Measurements from ENCODE around the gene VWC2. TPM values are rescaled to one million over a fixed set of nuclear protein-coding genes. Genes with fewer than 3 reads are reported as not detected.
"Not testable (repeated sequence)": the region's sequence is repeated elsewhere in the genome, so short reads cannot be mapped to it uniquely, and the experiment has no call there.

Gene VWC2
- total and polyA plus RNA-seq, 3 experiments from 2014 or later: not detected

- Histone ChIP-seq H3K36me3 (ENCODE audit: insufficient read depth, low read length) (no peaks in the 10 kb centered on the region), H3K4me3 (ENCODE audit: low read length) (no peak overlapping the region), H3K27ac (ENCODE audit: low read depth, low read length) (no peak overlapping the region), H3K4me1 (ENCODE audit: insufficient read depth, low read length) (no peaks in the 10 kb centered on the region), H3K9me3 (ENCODE audit: low read length) (no peaks in the 10 kb centered on the region), H3K27me3 (ENCODE audit: insufficient read depth, low read length, poor library complexity, severe bottlenecking) (no peaks in the 10 kb centered on the region)
- CTCF ChIA-PET: no interaction called here
- Mint-ChIP-seq H3K36me3 (no peaks in the 10 kb centered on the region), H3K4me3 (no peak overlapping the region), H3K27me3 (peaks cover 0 to 1% of the 10 kb centered on the region in 2 donors), H3K4me1 (no peaks in the 10 kb centered on the region), H3K27ac (no peak overlapping the region), H3K9me3 (peaks cover 0 to 4% (median 0%) of the 10 kb centered on the region in 5 donors)
- no peak for DNase-seq
- POLR2A ChIA-PET: no interaction called here
These were observed 72.2 kb downstream of the VWC2 start for GRCh38 chr7:49845626-49846025.

GRCh38 chr7:49848211-49848841, 74.9 kb downstream of the VWC2 start:
- CTCF ChIA-PET: no interaction called here
- Mint-ChIP-seq H3K27me3 (no peaks in the 10 kb centered on the region), H3K4me3 (no peak overlapping the region), H3K9me3 (peaks cover 0 to 4% (median 0%) of the 10 kb centered on the region in 5 donors), H3K36me3 (no peaks in the 10 kb centered on the region), H3K27ac (no peak overlapping the region), H3K4me1 (no peaks in the 10 kb centered on the region)
- no peaks in the 10 kb centered on the region for H3K9me3 ChIP-seq (ENCODE audit: low read length)
- no peaks in the 10 kb centered on the region for H3K36me3 ChIP-seq (ENCODE audit: insufficient read depth, low read length)
- no peak overlapping the region for H3K4me3 ChIP-seq (ENCODE audit: low read length)
- no peaks in the 10 kb centered on the region for H3K4me1 ChIP-seq (ENCODE audit: insufficient read depth, low read length)
- no peak for DNase-seq
- no peak overlapping the region for H3K27ac ChIP-seq (ENCODE audit: low read depth, low read length)
- no peaks in the 10 kb centered on the region for H3K27me3 ChIP-seq (ENCODE audit: insufficient read depth, low read length, poor library complexity, severe bottlenecking)
- POLR2A ChIA-PET: no interaction called here

GRCh38 chr7:49850921-49851613, 77.6 kb downstream of the VWC2 start:
- H3K4me3 Mint-ChIP-seq: no peak overlapping the region
- DNase-seq: no peak
- peaks cover 0 to 4% (median 4%) of the 10 kb centered on the region in 5 donors for H3K9me3 Mint-ChIP-seq
- ChIA-PET POLR2A (no interaction called here), CTCF (no interaction called here)
- H3K4me3 ChIP-seq (ENCODE audit: low read length): no peak overlapping the region
- no peaks in the 10 kb centered on the region for H3K4me1 ChIP-seq (ENCODE audit: insufficient read depth, low read length)
- H3K27ac Mint-ChIP-seq: no peak overlapping the region
- no peaks in the 10 kb centered on the region for H3K27me3 ChIP-seq (ENCODE audit: insufficient read depth, low read length, poor library complexity, severe bottlenecking)
- H3K4me1 Mint-ChIP-seq: no peaks in the 10 kb centered on the region
- no peaks in the 10 kb centered on the region for H3K36me3 ChIP-seq (ENCODE audit: insufficient read depth, low read length)
- no peaks in the 10 kb centered on the region for H3K27me3 Mint-ChIP-seq
- no peak overlapping the region for H3K27ac ChIP-seq (ENCODE audit: low read depth, low read length)
- no peaks in the 10 kb centered on the region for H3K9me3 ChIP-seq (ENCODE audit: low read length)
- no peaks in the 10 kb centered on the region for H3K36me3 Mint-ChIP-seq

- H3K27ac Mint-ChIP-seq; H3K4me1 ChIP-seq (ENCODE audit: insufficient read depth, low read length); H3K36me3 Mint-ChIP-seq; H3K27me3 ChIP-seq (ENCODE audit: insufficient read depth, low read length, poor library complexity, severe bottlenecking); H3K9me3 ChIP-seq (ENCODE audit: low read length); POLR2A ChIA-PET; H3K9me3 Mint-ChIP-seq; H3K36me3 ChIP-seq (ENCODE audit: insufficient read depth, low read length); CTCF ChIA-PET; H3K4me3 Mint-ChIP-seq; DNase-seq; H3K4me3 ChIP-seq (ENCODE audit: low read length); H3K4me1 Mint-ChIP-seq; H3K27me3 Mint-ChIP-seq; H3K27ac ChIP-seq (ENCODE audit: low read depth, low read length): not testable (repeated sequence)
These were observed 78.1 kb downstream of the VWC2 start for GRCh38 chr7:49851614-49851934.

GRCh38 chr7:49852619-49853462, 79.4 kb downstream of the VWC2 start:
- H3K27ac ChIP-seq (ENCODE audit: low read depth, low read length): no peak overlapping the region
- H3K4me3 Mint-ChIP-seq: no peak overlapping the region
- no peak overlapping the region for H3K4me3 ChIP-seq (ENCODE audit: low read length)
- no peak overlapping the region for H3K27ac Mint-ChIP-seq
- DNase-seq: no peak
- ChIA-PET CTCF (no interaction called here), POLR2A (no interaction called here)
- no peaks in the 10 kb centered on the region for H3K4me1 Mint-ChIP-seq
- H3K4me1 ChIP-seq (ENCODE audit: insufficient read depth, low read length): no peaks in the 10 kb centered on the region
- H3K36me3 ChIP-seq (ENCODE audit: insufficient read depth, low read length): no peaks in the 10 kb centered on the region
- peaks cover 0 to 7% (median 4%) of the 10 kb centered on the region in 5 donors for H3K9me3 Mint-ChIP-seq
- H3K36me3 Mint-ChIP-seq: no peaks in the 10 kb centered on the region
- H3K9me3 ChIP-seq (ENCODE audit: low read length): no peaks in the 10 kb centered on the region
- no peaks in the 10 kb centered on the region for H3K27me3 ChIP-seq (ENCODE audit: insufficient read depth, low read length, poor library complexity, severe bottlenecking)
- no peaks in the 10 kb centered on the region for H3K27me3 Mint-ChIP-seq

- Mint-ChIP-seq H3K4me3 (no peak overlapping the region), H3K36me3 (no peaks in the 10 kb centered on the region), H3K27me3 (no peaks in the 10 kb centered on the region), H3K9me3 (peaks cover 0 to 9% (median 4%) of the 10 kb centered on the region in 5 donors), H3K27ac (no peak overlapping the region), H3K4me1 (no peaks in the 10 kb centered on the region)
- no peaks in the 10 kb centered on the region for H3K36me3 ChIP-seq (ENCODE audit: insufficient read depth, low read length)
- no peaks in the 10 kb centered on the region for H3K27me3 ChIP-seq (ENCODE audit: insufficient read depth, low read length, poor library complexity, severe bottlenecking)
- H3K9me3 ChIP-seq (ENCODE audit: low read length): no peaks in the 10 kb centered on the region
- CTCF ChIA-PET: no interaction called here
- no peak for DNase-seq
- no peak overlapping the region for H3K4me3 ChIP-seq (ENCODE audit: low read length)
- POLR2A ChIA-PET: no interaction called here
- H3K4me1 ChIP-seq (ENCODE audit: insufficient read depth, low read length): no peaks in the 10 kb centered on the region
- no peak overlapping the region for H3K27ac ChIP-seq (ENCODE audit: low read depth, low read length)
These were observed 82.0 kb downstream of the VWC2 start for GRCh38 chr7:49855281-49855980.

- H3K4me1 ChIP-seq (ENCODE audit: insufficient read depth, low read length): no peaks in the 10 kb centered on the region
- CTCF ChIA-PET: no interaction called here
These were observed 86.9 kb downstream of the VWC2 start for GRCh38 chr7:49860293-49860692.

More at GRCh38 chr7:49860293-49860692, 86.9 kb downstream of the VWC2 start:
- peaks cover 0 to 9% (median 1%) of the 10 kb centered on the region in 5 donors for H3K9me3 Mint-ChIP-seq
- H3K4me3 Mint-ChIP-seq: no peak overlapping the region
- DNase-seq: no peak
- H3K36me3 Mint-ChIP-seq: no peaks in the 10 kb centered on the region
- no peak overlapping the region for H3K27ac Mint-ChIP-seq
- no peaks in the 10 kb centered on the region for H3K27me3 ChIP-seq (ENCODE audit: insufficient read depth, low read length, poor library complexity, severe bottlenecking)
- POLR2A ChIA-PET: no interaction called here
- H3K4me1 Mint-ChIP-seq: no peaks in the 10 kb centered on the region
- H3K36me3 ChIP-seq (ENCODE audit: insufficient read depth, low read length): no peaks in the 10 kb centered on the region
- no peak overlapping the region for H3K27ac ChIP-seq (ENCODE audit: low read depth, low read length)
- no peaks in the 10 kb centered on the region for H3K27me3 Mint-ChIP-seq
- H3K4me3 ChIP-seq (ENCODE audit: low read length): no peak overlapping the region
- H3K9me3 ChIP-seq (ENCODE audit: low read length): no peaks in the 10 kb centered on the region

Data from CD8-positive, alpha-beta memory T cell (primary cell).